GM21447 (cell line): ENCODE results near the gene ADGRF3.
"Not testable (repeated sequence)": the region's sequence is repeated elsewhere in the genome, so short reads cannot be mapped to it uniquely, and the experiment has no call there.

Experiments used
- ATAC-seq: cut with Tn5 transposase; IDR thresholded peaks from one replicate; pipeline ENCODE4 v1.9.1; 2021; ENCODE audit not compliant: unreplicated experiment

ADGRF3 gene

DNA sequence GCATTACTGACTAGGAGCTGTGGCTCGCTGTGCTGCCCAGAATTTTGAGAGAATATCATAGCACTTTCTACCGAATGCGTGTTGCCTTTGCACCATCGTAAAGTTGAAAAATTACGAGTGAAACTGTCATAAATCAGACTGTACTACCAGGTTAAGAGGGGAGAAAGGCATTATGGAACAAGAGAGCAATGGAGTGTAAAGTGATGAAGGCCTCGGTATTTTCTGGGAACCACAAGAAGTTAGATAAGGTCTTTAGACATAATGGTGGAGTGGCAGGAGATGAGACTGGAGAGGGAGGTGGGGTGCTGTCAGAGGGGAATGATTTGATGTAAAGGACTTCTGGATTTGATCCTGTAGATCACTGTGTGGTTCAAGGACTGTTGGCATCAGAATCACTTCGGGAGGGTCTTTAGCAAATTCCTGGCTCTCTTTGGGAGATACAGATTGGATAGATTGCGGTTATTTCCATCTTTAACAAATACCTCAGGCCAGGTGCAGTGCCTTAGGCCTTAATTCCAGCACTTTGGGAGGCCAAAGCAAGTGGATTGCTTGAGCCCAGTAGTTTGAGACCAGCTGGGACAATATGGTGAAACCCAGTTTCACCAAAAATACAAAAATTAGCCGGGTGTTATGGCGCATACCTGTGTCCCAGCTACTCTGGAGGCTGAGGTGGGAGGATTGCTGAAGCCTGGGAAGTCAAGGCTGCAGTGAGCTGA is 4.9 kb upstream of the ADGRF3 start:
- ATAC-seq, result no peak

DNA sequence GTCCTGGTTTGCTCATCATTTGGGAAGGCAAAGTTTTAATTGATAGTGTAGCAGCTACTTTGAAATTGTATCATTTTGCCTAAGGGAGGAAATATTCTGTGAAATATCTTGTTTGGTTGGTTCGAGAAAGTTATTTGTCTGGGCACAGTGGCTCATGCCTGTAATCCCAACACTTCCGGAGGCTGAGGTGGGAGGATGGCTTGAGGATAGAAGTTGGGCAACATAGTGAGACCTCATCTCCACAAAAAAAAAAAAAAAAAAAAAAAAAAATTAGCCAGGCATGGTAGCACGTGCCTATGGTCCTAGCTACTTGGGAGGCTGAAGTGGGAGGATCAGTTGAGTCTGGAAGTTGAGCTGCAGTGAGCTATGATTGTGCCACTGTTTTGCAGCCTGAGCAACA is 3.1 kb upstream of the ADGRF3 start:
- ATAC-seq, result no peak

DNA sequence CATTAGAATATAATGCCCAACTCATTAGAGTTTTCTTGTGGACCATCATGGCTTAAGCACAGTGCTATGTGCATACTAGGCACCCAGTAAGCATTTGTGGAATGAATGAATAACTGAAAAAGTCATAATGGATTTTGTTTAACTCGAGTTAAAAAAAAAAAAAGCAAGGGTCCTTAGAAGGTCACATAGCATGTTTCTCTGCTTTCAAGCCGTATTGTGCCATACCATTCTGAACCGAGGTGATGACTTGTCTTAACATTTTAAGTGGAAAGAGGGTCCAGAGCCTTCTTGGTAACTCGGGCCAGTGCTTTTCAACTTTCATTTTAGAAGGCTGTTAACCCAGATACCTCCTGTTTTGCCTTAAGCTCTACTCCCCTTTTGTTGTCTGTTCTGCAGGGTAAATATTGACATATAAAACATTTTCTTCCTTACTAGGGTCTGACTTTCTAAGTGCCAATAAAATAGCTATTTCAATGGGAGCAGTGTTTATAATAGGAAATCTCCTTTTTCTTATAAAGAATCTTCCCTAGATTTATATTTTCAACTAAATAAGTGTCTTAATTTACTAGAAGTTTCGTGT is 787 bp upstream of the ADGRF3 start:
- ATAC-seq, result no peak

DNA sequence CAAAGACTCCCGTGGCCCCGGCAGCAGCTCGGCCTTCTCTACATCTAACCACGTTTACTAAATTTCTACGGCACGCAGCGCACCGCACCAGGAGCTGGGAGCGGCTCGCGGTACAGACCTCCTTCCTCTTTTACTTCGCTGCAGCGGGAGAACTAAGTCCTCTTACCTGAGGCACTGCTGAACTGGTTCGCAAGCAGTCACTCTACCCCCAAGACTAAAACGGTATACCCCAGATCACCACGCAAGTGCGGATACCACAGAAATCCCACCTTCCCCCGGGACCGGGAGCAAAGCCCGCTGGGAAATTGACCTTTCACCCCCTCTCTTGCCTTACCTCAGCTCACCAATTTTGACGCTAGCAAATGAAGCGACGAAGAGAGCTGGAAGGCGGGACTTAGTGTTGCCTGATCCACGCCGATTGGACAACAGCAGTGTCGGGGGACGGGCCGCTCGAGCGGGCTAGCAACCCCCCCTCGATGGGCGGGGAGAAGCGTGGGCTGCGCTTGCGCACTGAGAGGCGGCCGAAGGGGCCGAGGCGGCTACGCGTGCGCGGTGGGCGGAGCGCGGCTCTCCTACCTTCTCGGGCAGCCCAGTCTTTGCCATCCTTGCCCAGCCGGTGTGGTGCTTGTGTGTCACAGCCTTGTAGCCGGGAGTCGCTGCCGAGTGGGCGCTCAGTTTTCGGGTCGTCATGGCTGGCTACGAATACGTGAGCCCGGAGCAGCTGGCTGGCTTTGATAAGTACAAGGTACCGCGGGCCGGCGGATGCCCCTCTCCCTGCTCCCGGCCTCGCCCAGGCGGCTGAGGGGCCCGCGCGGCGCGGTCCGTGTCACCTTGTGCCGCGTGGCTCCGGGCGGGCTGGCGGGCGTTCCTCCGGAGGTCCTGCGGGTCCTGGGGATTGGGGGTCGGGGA is 790 bp downstream of the ADGRF3 start, which contains the start of gene SELENOI:
Gene SELENOI, plus strand, starts transcription at position 599 of the 909 bp plus-strand sequence. Its CDS starts 90 bp downstream, at position 689.
- peak; percentile 93 for ATAC-seq

DNA sequence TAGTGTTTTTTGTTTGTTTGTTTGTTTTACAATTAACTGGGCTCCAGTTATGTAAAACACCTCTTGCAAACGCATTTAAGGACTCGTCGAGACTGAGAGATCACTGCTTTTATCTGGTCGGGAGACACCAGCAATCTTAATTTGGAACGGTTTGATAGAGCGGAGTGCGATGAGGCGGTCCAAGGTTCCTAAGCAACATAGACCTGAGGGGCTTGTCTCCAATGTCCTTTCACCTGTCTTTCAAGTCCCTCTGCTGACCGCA is 1.4 kb downstream of the ADGRF3 start:
- no peak for ATAC-seq

DNA sequence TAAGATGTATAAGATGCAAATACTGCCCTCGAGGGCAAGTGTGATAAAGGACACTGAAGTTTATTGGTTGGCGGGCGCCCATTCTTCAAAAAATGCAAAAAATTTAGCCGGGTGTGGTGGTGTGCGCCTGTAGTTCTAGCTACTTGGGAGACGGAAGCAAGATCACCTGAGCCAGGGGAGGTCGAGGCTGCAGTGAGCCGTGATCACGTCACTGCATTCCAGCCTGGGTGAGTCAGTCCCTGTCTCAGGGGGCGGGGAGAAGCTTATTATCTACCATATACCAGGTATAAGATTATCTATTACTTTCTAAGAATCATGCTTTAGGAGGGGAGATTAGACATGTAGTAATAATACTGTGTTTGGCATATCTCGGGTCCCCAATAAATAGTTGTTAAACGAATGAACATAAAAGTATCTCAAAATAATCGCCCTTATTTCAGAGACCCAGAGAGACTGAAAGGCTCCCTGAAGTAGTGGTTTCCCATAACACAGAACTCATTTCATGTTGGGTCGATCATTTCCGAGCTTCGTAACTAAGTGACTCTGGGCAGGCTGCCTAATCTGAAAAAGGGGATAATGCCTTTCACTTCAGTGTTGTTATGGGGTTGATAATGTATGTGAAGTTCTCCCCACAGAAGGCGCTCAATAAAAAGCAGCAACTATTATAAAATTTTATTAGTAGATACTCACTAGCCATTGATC is 1.9 kb downstream of the ADGRF3 start:
- ATAC-seq, result no peak

DNA sequence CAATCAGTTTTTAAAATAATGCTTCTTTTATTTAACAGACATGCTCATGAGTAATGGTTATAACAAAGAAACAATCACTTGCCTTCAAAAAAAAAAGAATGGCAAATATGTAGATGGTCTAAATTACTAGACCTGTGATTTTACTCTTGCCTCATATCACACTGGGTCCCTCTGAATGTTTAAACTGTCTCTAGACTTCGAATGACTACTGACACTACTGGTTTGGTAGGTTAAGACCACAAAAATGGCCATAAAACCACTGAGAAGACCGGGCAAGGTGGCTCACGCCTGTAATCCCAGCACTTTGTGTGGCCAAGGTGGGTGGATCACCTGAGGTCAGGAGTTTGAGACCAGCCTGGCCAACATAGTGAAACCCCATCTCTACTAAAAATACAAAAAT is 5.8 kb downstream of the ADGRF3 start:
- ATAC-seq, result no peak

DNA sequence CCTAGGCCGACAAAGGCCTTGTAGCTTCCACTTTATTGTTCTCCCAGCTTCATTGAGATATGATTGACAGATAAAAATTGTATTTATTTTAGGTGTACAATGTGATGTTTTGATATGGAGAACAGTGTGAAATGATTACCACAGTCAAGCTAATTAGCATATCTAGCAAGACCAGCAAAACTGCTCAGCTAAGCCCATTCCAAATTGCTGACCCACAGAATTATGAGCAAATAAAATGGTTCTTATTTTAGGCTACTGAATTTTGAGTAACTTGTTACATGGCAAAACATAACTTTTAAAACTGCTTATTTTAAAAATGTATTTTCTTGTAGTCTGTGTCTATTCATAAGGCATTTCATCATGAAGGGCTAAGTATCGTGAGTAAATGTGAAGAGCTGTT is 9.3 kb downstream of the ADGRF3 start:
- ATAC-seq, result no peak

DNA sequence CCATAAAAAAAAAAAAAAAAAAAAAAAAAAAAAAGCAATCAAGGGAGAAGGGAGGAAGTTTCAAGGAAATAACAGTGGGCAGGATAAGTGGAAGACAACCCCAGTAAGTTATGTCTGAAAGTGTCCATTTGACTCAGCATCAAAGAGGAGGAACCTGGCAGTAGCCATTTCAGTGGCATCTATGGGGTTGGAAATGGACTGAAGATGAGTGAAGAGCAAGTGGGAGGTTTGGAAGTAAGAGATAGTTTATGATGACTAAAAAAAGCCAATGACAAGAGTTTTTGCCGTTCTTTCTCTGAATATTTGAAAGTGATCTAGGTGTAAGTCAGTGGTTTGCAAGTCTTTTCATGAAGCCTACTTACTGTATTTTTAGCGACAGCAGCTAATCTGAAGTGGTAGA is 9.9 kb downstream of the ADGRF3 start:
- ATAC-seq, result no peak

DNA sequence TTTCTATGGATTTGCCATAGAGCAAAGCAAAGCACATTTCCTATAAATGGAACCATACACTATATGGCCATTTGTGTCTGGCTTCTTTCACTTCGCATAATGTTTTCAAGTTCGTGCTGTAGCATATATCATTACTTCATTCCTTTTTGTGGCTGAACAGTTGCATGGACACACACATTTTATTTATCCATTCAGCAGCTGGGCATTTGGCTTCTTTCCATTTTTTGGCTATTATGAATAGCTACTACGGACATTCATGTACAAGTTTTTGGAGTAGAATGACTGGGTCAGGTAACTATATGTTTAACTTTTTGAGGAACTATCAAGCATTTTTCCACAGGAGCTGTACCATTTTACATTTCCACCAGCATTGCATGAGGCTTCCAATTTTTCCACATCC is 11.4 kb downstream of the ADGRF3 start:
- ATAC-seq, result no peak

DNA sequence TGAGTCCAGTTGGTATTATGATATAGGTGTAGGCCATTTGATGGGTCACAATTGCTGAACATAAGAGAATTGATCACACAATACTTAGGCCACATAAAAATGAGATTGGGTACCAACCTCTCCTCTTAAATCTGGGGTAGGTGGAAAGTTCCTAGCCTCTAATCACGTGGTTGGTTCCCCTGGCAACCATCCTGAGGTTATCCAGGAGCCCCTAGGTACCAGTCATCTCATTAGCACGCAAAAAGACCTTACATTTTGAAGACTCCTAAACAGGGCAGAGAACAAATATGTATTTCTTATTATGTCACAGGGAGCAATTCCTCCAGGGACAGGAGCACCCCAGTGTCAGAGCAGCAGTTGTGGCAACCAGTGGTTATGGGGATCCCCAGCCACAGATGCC is 13.3 kb downstream of the ADGRF3 start:
- ATAC-seq, result no peak

DNA sequence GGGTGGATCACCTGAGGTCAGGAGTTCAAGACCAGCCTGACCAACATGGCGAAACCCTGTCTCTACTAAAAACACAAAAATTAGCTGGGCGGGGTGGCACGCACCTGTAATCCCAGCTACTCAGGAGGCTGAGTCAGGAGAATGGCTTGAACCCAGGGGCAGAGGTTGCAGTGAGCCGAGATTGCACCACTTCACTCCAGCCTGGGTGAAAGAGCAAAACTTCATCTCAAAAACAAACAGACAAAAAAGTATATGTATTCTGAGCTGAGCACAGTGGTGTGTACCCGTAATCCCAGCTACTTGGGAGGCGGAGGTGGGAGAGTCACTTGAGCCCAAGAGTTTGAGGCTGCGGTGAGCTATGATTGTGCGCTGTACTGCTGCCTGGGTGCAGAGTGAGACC is 15.3 kb downstream of the ADGRF3 start:
- ATAC-seq, result not testable (repeated sequence)

DNA sequence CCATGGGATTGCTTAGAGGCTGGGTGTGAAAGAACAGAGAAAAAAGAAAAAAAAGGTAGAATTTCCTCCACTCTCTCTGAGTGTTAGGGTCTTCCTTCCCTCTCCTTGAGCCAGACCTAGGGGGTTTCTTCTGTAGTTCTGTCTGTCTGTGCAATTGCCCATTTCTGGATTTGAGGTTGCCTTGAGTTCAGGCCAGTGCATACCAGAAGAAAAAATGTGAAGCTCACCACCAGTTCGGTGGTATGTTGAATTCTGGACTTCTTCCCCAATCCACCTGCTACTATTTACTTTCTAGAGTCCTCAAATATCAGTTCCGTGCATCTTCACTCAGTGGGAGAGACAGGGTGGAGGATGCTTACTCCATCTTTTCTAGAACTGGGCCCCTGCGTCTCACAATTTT is 16.0 kb downstream of the ADGRF3 start:
- no peak for ATAC-seq

DNA sequence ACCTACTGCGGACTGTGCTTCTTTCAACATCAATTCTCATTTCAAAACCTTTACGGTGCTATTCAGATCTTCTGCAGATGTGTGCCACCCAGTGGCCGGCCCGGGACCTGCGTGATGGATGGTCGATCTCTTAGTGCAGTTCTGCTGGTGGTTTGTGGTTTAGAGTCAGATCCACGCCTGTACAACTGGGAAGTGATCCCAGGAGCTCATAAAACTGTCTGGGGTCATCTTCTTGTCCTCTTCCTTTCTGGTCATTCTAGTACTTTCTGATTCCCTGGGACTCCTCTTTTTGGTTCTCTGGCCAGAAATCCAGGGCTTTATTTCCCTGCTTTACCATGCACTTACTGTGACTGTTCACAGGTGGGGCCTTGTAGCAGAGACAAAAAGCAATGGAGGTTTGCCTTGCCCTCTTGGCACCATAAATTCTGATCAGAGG is 16.5 kb downstream of the ADGRF3 start:
- ATAC-seq, result no peak

DNA sequence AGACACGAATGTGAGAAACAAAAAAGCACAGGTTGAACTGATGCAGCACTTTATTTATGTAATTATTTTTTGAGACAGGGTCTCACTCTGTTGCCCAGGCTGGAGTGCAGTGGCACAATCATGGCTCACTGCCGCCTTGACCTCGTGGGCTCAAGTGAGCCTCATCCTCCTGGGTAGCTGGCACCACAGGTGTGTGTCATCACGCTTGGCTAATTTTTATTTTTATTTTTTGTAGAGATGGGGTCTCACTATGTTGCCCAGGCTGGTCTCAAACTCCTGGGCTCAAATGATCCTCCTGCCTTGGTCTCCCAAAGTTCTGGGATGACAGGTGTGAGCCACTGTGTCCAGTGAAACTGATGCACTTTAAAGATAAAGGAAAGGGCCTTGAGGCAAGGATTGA is 17.5 kb downstream of the ADGRF3 start:
- not testable (repeated sequence) for ATAC-seq

DNA sequence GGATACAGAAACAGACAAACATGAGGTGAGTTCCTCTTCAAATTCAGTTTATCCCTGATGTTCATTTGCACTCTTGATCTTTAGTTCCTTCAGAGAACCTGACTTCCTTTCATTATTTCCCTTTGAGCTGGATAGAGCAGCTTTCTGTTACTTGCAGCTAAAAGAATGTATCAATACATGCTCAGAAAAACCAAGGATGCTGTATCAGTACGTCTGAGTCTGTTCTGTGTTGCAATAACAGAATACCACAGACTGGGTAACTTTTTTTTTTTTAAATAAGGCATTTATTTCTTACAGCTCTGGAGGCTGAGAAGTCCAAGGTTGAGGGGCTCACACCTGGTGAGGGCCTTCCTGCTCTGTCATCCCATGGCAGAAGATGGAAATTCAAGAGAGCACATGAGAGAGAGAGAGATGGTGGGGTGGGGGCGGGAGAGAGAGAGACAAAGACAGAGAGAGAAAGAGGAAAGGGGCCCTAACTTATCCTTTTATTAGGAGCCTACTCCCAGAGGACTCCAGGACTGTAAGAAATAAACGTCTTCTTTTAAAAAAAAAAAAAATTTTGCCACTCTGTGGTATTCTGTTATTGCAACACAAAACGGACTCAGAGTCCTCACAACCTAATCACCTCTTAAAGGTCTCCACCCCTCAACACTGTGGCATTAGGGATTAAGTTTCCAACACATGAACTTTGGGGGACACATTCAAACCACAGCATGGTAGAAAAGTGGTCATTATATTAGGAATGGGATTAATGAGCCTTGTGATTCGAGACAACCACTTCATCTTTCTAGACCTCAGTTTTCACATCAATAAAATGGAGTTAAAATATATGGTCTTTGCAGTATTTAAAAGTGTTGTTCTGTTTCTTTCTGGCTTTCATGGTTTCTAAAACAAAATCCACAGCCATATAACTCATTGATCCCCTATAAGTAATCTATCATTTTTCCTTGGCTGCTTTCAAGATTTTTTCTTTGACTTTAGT is 19.0 kb downstream of the ADGRF3 start:
- ATAC-seq, result no peak

DNA sequence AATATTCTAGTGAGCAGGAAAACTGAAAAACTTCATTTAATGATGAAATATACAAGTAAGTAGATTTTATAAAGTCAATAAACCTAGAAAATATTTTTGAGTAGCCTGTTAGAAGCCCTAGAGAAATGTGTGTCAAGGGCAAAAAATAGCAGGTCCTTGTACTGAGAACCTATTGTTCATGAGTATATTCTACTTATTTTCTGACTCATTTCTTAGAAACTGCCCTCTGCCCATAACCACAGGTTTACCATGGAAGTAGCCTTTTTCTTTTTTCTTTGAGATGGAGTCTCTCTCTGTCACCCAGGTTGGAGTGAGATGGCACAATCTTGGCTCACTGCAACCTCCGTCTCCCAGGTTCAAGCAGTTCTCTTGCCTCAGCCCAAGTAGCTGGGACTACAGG is 20.1 kb downstream of the ADGRF3 start:
- ATAC-seq, result no peak

DNA sequence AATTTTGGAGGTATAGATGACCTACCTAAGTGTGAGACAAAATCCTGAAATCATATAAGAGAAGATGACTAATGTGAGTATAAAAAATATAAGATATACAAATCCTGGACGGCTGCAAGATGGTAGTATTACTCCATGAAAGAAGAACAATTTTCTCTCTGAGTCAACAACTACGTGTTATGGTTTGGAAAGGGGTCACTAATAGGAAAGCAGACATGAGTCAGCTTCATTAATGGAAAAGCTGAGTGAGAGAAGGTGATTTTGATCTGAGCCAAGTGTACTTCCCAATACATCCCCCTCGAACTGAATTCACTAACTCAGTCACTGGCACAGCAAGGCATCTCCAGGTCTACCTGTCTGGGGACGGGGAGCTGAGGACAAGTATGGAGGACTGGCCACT is 20.7 kb downstream of the ADGRF3 start:
- ATAC-seq, result no peak

DNA sequence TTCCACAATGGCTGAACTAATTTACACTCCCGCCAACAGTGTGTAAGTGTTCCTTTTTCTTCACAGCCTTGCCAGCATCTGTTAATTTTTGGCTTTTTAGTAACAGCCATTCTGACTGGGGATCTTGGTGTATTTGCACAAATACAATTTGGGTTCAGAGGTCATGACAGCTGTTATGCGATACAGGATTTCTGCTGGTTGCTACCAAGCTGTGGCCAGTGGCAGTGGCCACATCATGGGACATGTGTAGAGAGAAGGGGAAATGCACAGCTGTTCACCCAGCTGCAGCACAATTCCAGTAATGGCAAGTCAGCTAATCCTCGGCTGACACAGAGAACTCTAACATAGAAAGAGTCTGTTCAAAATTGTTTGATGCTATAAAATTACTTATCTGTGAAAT is 21.7 kb downstream of the ADGRF3 start:
- no peak for ATAC-seq

DNA sequence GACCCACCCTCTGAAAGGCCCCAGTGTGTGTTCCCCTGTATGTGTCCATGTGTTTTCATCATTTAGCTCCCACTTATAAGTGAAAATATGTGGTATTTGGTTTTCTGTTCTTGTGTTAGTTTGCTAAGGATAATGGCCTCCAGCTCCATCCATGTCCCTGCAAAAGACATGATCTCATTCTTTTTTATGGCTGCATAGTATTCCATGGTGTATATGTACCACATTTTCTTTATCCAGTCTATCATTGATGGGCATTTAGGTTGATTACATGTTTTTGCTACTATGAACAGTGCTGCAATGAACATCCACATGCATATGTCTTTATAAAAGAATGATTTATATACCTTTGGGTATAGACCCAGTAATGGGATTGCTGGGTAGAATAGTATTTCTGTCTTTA is 22.1 kb downstream of the ADGRF3 start:
- ATAC-seq, result not testable (repeated sequence)
